Effector memory CD8-positive, alpha-beta T cell (primary cell): ENCODE results near the gene GALNT2.

ENCODE experiments used
- ATAC-seq: fragments of 150-1000 bp; cut with Tn5 transposase; replicated peaks from 2 replicates; pipeline ENCODE4 v1.10.0; 2021; ENCODE audit warnings: mild to moderate bottlenecking, moderate library complexity
- DNase-seq, 3 experiments: peaks; one replicate each; pipeline ENCODE4 v3.0.0; 2021
- H3K27ac Mint-ChIP-seq, 2 donors: one replicate each; pipeline ENCODE4 v1.8.0; 2022; ENCODE audit warnings: mild to moderate bottlenecking in 2 of 2, mixed read lengths in 2 of 2, moderate library complexity in 2 of 2
- H3K27me3 Mint-ChIP-seq, 2 donors: one replicate each; pipeline ENCODE4 v1.8.0; 2022; ENCODE audit warnings: mixed read lengths in 2 of 2
- H3K36me3 Mint-ChIP-seq: one replicate; pipeline ENCODE4 v1.8.0; 2022; ENCODE audit warnings: mild to moderate bottlenecking, moderate library complexity, mixed read lengths; ENCODE audit not compliant: insufficient read depth
- H3K4me1 Mint-ChIP-seq, 2 donors: one replicate each; pipeline ENCODE4 v1.8.0; 2022; ENCODE audit warnings: low read depth in 2 of 2, mixed read lengths in 2 of 2
- H3K4me3 Mint-ChIP-seq, 2 donors: one replicate each; pipeline ENCODE4 v1.8.0; 2022; ENCODE audit warnings: mild to moderate bottlenecking in 2 of 2, mixed read lengths in 2 of 2, moderate library complexity in 2 of 2
- H3K9me3 Mint-ChIP-seq, 2 donors: one replicate each; pipeline ENCODE4 v1.8.0; 2022; ENCODE audit warnings: mixed read lengths in 2 of 2

GALNT2 gene

DNA sequence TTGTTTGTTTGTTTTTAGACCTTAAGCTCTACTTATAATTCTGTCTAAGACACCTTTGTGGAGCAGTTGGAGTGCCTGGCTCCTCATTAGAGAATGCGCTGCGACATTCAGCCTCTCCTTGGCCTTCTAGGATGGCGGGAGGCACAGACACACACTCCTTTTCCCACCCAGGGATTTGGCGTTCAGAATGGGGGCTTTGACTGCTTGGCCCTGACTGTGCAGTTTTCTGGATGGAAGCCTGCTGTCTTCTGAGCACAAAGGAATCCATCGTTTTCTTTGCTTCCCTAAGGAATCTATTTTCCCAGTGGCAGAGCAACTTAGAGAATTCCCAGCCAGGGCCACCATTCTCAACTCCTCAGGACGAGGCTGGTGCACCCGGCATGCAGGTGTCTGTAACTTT lies 83.6 kb downstream of the GALNT2 start:
- no peak overlapping the region for H3K27ac Mint-ChIP-seq
- no peak overlapping the region for H3K4me3 Mint-ChIP-seq
- ATAC-seq: no peak
- H3K9me3 Mint-ChIP-seq: no peaks in the 10 kb centered on the region
- no peak for DNase-seq
- H3K27me3 Mint-ChIP-seq: no peaks in the 10 kb centered on the region
- peaks cover 34 to 46% of the 10 kb centered on the region in 2 donors for H3K4me1 Mint-ChIP-seq
- H3K36me3 Mint-ChIP-seq: peaks cover under 1% of the 10 kb centered on the region

DNA sequence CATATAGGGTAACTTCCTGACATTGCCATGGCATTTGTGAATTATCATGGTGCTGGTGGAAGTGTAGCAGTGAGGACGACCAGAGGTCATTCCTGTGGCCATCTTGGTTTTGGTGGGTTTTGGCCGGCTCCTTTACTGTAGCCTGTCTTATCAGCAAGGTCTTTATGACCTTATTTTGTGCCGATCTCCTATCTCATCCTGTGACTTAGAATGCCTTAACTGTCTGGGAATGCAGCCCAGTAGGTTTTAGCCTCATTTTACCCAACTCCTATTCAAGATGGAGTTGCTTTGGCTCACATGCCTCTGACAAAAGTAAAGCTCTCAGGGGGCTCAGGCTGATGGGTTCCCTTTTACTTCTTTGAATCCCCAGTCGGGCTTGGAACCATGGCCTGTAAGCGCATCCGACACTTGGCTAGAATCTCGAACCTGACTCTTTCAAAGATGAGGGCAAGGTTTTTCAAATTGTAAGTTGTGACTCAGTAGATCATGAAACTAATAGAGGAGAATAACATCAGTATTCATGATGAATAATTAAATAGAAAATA lies 85.0 kb downstream of the GALNT2 start:
- no peaks in the 10 kb centered on the region for H3K36me3 Mint-ChIP-seq
- no peak overlapping the region for H3K4me3 Mint-ChIP-seq
- DNase-seq: no peak
- H3K27me3 Mint-ChIP-seq: no peaks in the 10 kb centered on the region
- ATAC-seq: no peak
- H3K27ac Mint-ChIP-seq: no peak overlapping the region
- no peaks in the 10 kb centered on the region for H3K9me3 Mint-ChIP-seq
- peaks cover 27 to 45% of the 10 kb centered on the region in 2 donors for H3K4me1 Mint-ChIP-seq

DNA sequence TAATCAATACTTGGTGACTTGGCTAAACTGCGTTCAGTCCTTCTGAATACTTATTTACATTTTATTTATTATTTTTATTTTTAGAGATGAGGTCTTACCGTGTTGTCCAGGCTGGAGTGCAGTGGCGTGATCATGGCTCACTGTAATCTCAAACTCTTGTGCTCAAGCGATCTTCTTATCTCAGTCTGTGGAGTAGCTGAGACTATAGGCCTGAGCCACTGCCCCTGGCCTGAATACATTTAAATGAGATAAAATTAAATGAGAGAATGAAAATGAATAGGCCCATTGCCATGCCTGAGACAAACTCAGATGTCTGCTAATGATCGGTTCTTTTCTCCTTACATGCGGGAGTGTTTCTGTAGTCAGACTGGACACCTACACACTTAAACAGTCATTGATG lies 86.0 kb downstream of the GALNT2 start:
- Mint-ChIP-seq H3K4me3 (no peak overlapping the region), H3K27ac (no peak overlapping the region), H3K9me3 (no peaks in the 10 kb centered on the region), H3K27me3 (no peaks in the 10 kb centered on the region), H3K4me1 (peaks cover 26 to 44% of the 10 kb centered on the region in 2 donors), H3K36me3 (no peaks in the 10 kb centered on the region)
- ATAC-seq (no peak), DNase-seq (no peak)

- Mint-ChIP-seq H3K36me3 (no peaks in the 10 kb centered on the region), H3K4me3 (no peak overlapping the region), H3K27ac (no peak overlapping the region), H3K27me3 (no peaks in the 10 kb centered on the region), H3K9me3 (no peaks in the 10 kb centered on the region), H3K4me1 (peaks cover 24 to 40% of the 10 kb centered on the region in 2 donors)
- DNase-seq: no peak
- ATAC-seq: no peak
These were observed 86.7 kb downstream of the GALNT2 start for GRCh38 chr1:230153641-230154296.

DNA sequence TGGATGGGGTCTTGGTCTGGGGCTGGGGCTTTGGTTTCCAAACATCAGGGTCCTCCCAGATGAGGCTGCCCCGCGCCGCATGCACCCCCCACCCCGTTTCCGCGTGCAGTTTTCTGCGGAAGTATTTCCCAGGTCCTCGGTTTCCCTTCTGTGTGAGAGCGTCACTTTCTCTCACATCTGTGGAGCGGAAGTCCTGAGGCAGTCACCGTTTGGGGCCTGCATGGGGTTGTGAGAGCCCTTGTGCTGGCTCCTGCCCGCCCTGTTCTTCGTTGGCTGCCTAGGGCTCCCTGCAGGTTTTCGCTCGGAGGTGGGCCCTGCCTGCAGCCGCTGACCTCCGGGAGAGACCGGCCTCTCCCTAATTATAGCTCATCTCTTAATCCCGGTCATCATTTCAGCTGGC lies 88.0 kb downstream of the GALNT2 start:
- peaks cover 24 to 35% of the 10 kb centered on the region in 2 donors for H3K4me1 Mint-ChIP-seq
- no peak overlapping the region for H3K27ac Mint-ChIP-seq
- H3K36me3 Mint-ChIP-seq: no peaks in the 10 kb centered on the region
- ATAC-seq (no peak), DNase-seq (no peak)
- no peak overlapping the region for H3K4me3 Mint-ChIP-seq
- H3K9me3 Mint-ChIP-seq: no peaks in the 10 kb centered on the region
- H3K27me3 Mint-ChIP-seq: no peaks in the 10 kb centered on the region

DNA sequence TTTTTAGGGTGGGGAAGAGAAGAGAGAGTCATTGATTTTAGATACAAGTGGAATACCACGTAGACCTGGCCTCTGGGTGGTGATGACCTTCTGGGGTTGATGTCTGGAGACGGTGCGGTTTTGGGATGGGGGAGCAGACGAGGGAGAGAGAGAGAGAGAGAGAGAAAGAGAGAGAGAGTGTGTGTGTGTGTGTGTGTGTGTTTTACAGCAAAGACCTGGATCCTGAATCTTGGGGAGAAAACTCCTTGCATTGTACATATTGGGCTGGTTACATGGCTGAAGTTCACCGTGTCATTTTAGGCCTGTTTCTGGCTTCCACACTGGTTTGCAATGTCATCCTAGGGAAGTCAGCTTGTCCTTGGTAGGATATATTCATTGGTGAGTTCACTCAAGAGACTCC lies 89.0 kb downstream of the GALNT2 start:
- Mint-ChIP-seq H3K27me3 (no peaks in the 10 kb centered on the region), H3K4me1 (peaks cover 27 to 34% of the 10 kb centered on the region in 2 donors), H3K27ac (peak overlapping the region in 1 of 2 donors; percentile 3), H3K4me3 (no peak overlapping the region), H3K36me3 (no peaks in the 10 kb centered on the region), H3K9me3 (no peaks in the 10 kb centered on the region)
- ATAC-seq (no peak), DNase-seq (no peak)

DNA sequence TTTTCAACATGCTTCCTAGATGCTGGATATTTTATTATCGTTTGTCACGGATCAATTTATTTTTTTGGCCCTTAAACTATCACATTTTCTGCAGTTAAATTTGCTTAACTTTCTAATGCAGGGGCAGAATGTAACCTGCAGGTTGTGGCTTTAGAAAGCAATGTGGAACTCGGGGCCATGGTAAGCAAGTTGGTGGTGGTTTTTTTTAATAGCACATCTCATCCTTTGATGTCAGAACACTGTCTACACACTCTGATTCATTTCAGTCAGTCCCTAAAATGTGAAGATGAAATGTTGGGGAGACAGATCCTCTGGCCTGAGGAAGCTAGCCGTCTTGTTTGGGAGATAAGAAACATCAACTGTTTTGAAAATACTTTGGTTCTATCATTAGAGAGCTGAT lies 89.5 kb downstream of the GALNT2 start:
- Mint-ChIP-seq H3K36me3 (no peaks in the 10 kb centered on the region), H3K27ac (peak overlapping the region in 1 of 2 donors; percentile 3), H3K4me1 (peaks cover 28 to 34% of the 10 kb centered on the region in 2 donors), H3K27me3 (no peaks in the 10 kb centered on the region), H3K9me3 (no peaks in the 10 kb centered on the region), H3K4me3 (no peak overlapping the region)
- DNase-seq (no peak), ATAC-seq (no peak)

- Mint-ChIP-seq H3K27me3 (no peaks in the 10 kb centered on the region), H3K4me3 (no peak overlapping the region), H3K27ac (peak overlapping the region; percentile 1 to 29), H3K9me3 (no peaks in the 10 kb centered on the region), H3K36me3 (no peaks in the 10 kb centered on the region), H3K4me1 (peaks cover 26 to 31% of the 10 kb centered on the region in 2 donors)
- ATAC-seq (no peak), DNase-seq (no peak)
These were observed 90.7 kb downstream of the GALNT2 start for GRCh38 chr1:230157420-230158390.

DNA sequence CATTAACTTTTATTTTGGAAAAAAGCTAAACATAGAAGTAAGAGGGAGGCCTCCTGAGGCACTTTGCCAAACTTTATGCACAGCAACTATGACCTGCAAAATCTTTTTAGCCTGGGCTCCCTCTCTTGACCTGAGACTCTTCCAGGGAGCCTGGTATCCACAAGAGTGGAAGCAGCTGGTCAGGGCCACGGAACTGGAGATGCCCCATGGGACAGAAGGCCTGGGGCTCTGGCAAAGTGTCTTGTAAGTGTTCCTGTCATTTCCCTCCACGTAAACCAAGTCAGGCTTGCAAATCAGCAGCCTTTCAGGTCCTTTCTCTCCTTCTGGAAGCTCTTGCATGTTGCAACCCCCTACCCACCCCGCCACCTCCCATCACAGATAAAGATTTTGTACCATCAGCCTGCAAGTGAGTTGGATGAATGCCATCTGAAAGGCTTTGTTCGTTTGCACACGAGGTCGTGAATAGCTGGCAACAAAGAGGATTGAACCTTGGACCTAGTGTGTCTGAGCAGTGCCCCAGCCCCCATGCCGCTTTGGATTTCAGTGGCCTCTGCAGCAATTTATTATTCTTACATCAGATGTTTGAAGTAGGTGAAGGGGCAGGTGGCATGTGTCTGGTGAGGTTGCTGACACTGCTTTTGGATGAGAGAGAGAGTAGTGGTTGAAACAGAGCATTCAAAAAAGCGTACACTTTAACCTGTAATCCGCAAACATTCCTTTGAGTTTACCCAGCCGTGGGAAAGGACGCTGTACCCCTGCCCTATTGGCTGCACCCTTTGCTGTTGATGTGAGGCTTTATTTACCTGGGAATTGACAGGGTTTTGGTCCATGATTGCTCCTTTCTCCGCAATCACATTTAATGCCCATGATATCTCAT lies 91.6 kb downstream of the GALNT2 start:
- H3K27ac Mint-ChIP-seq: no peak overlapping the region
- no peak for ATAC-seq

DNA sequence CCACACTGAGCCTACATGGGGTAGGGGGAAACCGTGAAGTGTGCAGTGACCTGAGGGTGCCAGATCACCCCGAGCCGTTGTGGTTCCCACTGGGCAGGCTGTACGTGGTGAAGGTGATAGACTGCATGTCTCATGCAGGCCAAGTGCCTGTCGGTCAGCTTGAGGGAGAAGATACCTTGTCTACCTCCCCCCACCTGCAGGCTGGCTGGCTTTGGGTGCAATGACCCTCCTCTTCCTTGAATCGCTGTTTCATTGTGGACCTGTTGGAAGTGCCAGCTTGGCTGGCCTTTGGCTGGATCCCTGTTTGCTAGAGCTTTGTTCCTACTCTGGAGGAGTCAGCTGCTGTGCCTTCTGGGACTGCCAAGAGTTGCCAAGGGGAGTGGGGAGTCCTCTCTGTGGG lies 92.5 kb downstream of the GALNT2 start:
- no peaks in the 10 kb centered on the region for H3K9me3 Mint-ChIP-seq
- peak overlapping the region in 1 of 2 donors; percentile 71 for H3K27ac Mint-ChIP-seq
- DNase-seq (no peak), ATAC-seq (no peak)
- no peak overlapping the region for H3K4me3 Mint-ChIP-seq
- peaks cover 25 to 37% of the 10 kb centered on the region in 2 donors for H3K4me1 Mint-ChIP-seq
- no peaks in the 10 kb centered on the region for H3K36me3 Mint-ChIP-seq
- H3K27me3 Mint-ChIP-seq: no peaks in the 10 kb centered on the region

More for the DNA sequence above, 91.6 kb downstream of the GALNT2 start:
- H3K9me3 Mint-ChIP-seq: no peaks in the 10 kb centered on the region
- DNase-seq: no peak
- no peak overlapping the region for H3K4me3 Mint-ChIP-seq
- H3K4me1 Mint-ChIP-seq: peaks cover 25 to 31% of the 10 kb centered on the region in 2 donors
- H3K27me3 Mint-ChIP-seq: no peaks in the 10 kb centered on the region
- no peaks in the 10 kb centered on the region for H3K36me3 Mint-ChIP-seq

GRCh38 chr1:230160957-230161771 lies 94.1 kb downstream of the GALNT2 start:
- H3K27me3 Mint-ChIP-seq: no peaks in the 10 kb centered on the region
- H3K4me1 Mint-ChIP-seq: peaks cover 21 to 27% of the 10 kb centered on the region in 2 donors
- H3K4me3 Mint-ChIP-seq: no peak overlapping the region
- H3K36me3 Mint-ChIP-seq: no peaks in the 10 kb centered on the region
- DNase-seq (no peak), ATAC-seq (no peak)
- no peak overlapping the region for H3K27ac Mint-ChIP-seq
- no peaks in the 10 kb centered on the region for H3K9me3 Mint-ChIP-seq

- H3K4me1 Mint-ChIP-seq: peaks cover 14 to 15% of the 10 kb centered on the region in 2 donors
- peak overlapping the region in 1 of 2 donors; percentile 1 for H3K27ac Mint-ChIP-seq
- DNase-seq (no peak), ATAC-seq (no peak)
- H3K27me3 Mint-ChIP-seq: no peaks in the 10 kb centered on the region
- no peak overlapping the region for H3K4me3 Mint-ChIP-seq
- H3K36me3 Mint-ChIP-seq: no peaks in the 10 kb centered on the region
- no peaks in the 10 kb centered on the region for H3K9me3 Mint-ChIP-seq
These were observed 96.2 kb downstream of the GALNT2 start for GRCh38 chr1:230163205-230163604.
